Retinal pigment epithelial cell (primary cell): Measurements from ENCODE around the gene ZNF605.
"Not testable (repeated sequence)": the region's sequence is repeated elsewhere in the genome, so short reads cannot be mapped to it uniquely, and the experiment has no call there.

Experiments
- DNase-seq: peaks from one replicate; pipeline ENCODE4 v3.0.0-alpha.2; 2010; ENCODE audit warnings: low read depth
- H3K4me3 ChIP-seq: 2 replicates; pipeline ENCODE4 v1.5.1; 2011; ENCODE audit warnings: mild to moderate bottlenecking, low read length, control low read depth, moderate library complexity
- TF ChIP-seq, protein P1 (sequence below): conservative IDR thresholded peaks from 2 replicates; pipeline ENCODE4 v1.5.1; 2011; ENCODE audit warnings: low read depth, low read length, control low read depth, inconsistent platforms

The ZNF605 gene

DNA sequence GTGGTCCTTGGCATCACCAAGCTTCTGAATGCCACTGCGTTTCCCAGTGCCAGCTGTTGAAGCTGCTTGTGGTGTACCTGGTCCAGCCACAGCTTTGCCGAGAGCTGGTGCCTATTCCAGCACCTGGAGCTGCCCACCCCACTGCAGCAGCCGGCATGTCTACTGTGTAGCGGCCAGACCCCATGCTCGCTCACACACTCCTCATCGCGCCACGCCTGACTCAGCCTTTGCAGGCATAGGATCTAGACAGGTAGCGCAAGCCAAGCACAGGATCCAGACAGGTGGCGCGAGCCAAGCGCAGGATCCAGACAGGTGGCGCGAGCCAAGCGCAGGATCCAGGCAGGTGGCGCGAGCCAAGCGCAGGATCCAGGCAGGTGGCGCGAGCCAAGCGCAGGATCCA is 11.6 kb upstream of the ZNF605 start:
- no peak overlapping the region for H3K4me3 ChIP-seq
- TF ChIP-seq, protein P1, sequence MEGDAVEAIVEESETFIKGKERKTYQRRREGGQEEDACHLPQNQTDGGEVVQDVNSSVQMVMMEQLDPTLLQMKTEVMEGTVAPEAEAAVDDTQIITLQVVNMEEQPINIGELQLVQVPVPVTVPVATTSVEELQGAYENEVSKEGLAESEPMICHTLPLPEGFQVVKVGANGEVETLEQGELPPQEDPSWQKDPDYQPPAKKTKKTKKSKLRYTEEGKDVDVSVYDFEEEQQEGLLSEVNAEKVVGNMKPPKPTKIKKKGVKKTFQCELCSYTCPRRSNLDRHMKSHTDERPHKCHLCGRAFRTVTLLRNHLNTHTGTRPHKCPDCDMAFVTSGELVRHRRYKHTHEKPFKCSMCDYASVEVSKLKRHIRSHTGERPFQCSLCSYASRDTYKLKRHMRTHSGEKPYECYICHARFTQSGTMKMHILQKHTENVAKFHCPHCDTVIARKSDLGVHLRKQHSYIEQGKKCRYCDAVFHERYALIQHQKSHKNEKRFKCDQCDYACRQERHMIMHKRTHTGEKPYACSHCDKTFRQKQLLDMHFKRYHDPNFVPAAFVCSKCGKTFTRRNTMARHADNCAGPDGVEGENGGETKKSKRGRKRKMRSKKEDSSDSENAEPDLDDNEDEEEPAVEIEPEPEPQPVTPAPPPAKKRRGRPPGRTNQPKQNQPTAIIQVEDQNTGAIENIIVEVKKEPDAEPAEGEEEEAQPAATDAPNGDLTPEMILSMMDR = no peak
- DNase-seq = no peak

DNA sequence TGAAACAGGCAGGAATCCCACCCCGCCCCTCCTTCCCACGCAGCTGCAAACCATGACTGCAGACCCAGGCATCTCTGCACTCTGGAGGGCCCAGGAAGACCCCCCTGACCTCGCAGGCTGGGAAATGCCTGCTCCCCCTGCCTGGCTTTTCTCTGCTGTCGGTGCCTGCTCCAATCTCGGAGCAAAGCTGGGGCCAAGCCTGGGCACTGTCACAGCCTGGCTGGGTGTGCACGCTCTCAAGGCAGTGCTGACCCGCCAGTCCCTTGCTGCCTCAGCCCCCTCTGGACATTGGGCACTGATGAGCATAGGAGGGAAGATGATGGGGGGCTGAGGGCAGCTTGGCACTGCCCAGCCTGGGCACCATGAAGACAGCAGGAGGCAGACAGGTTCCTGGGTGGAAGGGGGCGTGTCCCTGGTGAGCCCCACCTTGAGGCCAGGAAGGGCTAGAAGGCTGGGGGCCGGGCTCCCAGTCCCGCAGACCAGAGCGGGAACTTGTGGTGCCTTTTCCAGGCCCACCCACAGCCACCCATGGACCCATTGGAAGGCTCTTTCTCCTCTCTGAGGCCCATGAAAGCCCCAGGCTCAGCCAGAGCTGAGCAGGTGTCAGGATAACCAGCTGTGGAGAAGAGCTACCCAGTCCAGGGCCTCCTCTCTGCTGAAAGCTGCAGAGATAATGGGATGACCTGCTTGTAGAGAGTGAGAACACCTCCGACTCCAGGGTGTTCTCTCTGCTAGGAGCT is 10.7 kb upstream of the ZNF605 start:
- TF ChIP-seq, protein P1 = no peak
- no peak overlapping the region for H3K4me3 ChIP-seq
- no peak for DNase-seq

DNA sequence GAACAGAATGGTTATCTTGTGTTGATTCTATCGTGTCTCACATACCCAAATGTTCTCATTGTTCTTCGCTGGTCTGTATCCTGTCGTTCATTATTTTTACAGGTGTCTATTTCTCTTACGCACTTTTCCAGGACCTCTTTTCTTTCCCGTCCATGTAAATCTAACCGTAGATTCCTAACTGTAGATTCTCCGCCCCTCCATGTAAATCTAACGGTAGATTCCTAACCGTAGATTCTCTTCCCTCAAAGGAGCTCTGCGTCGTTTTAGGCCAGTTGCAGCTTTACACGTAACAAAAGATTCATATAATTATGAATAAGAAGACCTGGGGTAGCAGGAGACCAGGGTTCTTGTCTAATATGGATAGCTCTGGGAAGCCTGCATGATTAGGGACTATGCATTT is 9.7 kb upstream of the ZNF605 start:
- TF ChIP-seq, protein P1 = no peak
- DNase-seq = no peak
- no peak overlapping the region for H3K4me3 ChIP-seq

DNA sequence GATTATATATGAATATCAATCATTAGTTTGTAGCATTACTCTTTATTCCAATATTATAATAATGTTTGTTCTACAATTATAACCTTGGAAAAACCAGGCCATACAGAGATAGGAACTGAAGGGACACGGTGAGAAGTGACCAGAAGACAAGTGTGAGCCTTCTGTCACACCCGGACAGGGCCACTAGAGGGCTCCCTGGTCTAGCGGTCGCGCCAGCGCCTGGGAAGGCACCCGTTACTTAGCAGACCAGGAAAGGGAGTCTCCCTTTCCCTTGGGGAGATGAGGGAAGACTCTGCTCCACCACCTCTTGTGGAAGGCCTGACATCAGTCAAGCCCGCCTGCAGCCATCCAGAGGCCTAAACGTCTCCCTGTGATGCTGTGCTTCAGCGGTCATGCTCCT is 7.8 kb upstream of the ZNF605 start:
- not testable (repeated sequence) for DNase-seq, H3K4me3 ChIP-seq
- TF ChIP-seq, protein P1 = peak; percentile 36

DNA sequence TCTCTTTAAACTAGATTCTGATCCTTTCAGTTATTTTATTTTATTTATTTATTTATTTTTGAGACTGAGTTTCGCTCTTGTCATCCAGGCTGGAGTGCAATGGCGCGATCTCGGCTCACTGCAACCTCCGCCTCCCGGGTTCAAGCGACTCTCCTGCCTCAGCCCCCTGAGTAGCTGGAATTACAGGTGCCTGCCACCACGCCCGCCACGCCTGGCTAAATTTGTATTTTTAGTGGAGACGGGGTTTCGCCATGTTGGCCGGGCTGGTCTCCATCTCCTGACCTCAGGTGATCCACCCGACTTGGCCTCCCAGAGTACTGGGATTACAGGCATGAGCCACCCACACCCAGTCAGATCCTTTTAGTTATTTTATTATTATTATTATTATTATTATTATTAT is 5.7 kb upstream of the ZNF605 start:
- not testable (repeated sequence) for DNase-seq, H3K4me3 ChIP-seq

DNA sequence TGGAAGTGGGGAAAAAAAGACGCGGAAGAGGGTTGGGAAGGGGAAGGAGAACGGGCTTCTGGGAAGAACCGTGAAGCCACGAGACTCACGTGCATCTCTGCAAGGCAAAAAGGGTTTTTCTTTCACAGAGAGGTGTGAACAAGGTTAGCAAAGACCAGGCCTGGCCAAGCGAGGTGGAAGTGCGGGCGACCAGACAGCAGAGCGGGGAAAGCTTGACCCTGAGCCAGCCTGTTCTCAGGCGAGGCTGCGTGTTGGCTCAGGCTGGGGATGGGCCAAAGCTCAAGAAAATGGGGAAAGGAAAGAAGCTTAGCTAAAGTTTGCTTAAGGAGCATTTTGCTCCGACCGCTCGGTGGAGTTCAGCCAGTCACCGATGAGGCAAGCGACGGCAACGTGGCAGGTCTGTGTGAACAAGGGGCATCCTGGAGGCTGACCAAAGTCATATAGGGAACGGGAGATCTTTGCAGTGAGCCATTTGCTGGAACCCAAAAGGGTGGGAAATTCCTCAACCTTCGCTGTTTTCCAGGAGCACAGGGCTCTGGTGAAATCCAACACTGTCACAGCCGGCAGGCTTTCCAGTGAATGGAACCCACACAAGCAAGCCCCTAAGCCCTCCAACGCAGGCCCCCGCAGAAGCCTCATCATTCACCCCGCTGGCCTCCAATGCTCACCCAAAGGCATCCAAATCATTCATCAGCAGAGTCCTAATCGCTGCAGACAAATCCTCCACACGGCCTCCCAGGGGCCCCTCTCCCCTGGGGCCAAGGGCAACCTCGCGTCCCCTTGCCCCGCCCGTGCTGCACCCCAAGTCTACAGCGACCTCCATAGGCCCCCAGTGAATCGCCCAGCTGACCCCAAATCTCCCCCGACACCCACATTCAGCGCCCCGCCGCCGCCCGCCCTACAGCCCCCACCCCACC is 754 bp downstream of the ZNF605 start:
- TF ChIP-seq, protein P1 = no peak
- DNase-seq = peak; percentile 50
- peak overlapping the region; percentile 93 for H3K4me3 ChIP-seq

DNA sequence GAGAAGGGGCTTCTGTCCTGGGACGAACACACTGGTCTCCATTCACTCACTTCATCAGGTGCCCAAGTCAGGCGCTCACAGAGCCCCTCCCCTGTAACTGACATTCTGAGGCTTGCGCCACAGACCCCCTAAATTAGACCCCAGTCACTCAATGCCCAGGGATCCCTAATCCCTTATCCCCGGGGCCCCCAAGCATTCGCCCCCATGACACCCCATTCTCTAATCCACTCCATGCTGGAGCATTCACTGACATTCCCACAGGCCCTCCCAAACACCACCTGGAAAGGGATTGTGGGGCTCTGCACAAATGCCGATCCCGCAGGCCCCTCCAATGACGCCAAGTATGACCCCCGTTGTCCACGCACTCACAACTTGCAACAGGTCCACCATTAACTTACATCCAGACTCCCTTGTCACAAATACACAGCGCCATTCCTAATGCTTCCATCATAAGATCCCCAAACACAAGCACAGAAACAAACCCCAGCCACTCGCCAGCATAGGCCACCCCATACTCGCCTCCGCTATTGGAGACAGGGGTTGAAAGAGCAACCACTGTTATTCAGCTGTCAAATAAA is 1.5 kb downstream of the ZNF605 start:
- TF ChIP-seq, protein P1 = no peak
- no peak for DNase-seq
- peak overlapping the region; percentile 93 for H3K4me3 ChIP-seq
